GM12878 (cell line): ENCODE measurements around the gene FOXD3. TPM values are rescaled to one million over a fixed set of nuclear protein-coding genes. Genes with fewer than 3 reads are reported as not detected.

Experiments used
- CTCF ChIP-seq, 3 experiments: IDR thresholded peaks in 2 of 3; conservative IDR thresholded peaks in 1 of 3; 2 replicates each; pipeline ENCODE4 v1.5.1; 2011; ENCODE audit warnings: low read depth in 3 of 3, low read length in 3 of 3, mild to moderate bottlenecking in 3 of 3, control low read depth in 2 of 3, moderate library complexity in 2 of 3, inconsistent platforms in 1 of 3, mixed read lengths in 1 of 3; ENCODE audit not compliant: control insufficient read depth in 2 of 3, insufficient read depth in 1 of 3; ENCODE audit errors: extremely low read depth in 1 of 3
- ZNF207 ChIP-seq: fragments of 450-650 bp; IDR thresholded peaks from 2 replicates; pipeline ENCODE4 v1.6.1; 2014; ENCODE audit warnings: antibody characterized with exemption, mild to moderate bottlenecking, borderline replicate concordance
- microRNA-seq: library from miRNA; unstranded; fragments of <30 nt; microRNA quantifications from one replicate; pipeline ENCODE4, GENCODE V29; 2018
- polyA plus RNA-seq, 11 experiments: library from polyadenylated mRNA; depleted of rRNA in 4 of 11; unstranded in 6 of 11; stranded (reverse) in 5 of 11; fragments of >200 nt; fragmentation: Nextera tagmentation in 4 of 11; fragmentation: Illumina TruSeq in 1 of 11; extraction: Ambion mirVana in 4 of 11; extraction: Trizol in 1 of 11; gene quantifications; 1 replicate in 1 of 11; 2 replicates in 10 of 11; pipeline versions ENCODE4 v1.2.1 to v1.2.3, GENCODE V29; 2011 to 2016; ENCODE audit warnings: inconsistent platforms in 2 of 11, missing spikeins in 2 of 11, low read depth in 1 of 11
- small RNA-seq: library from RNA; depleted of rRNA; stranded (forward); fragments of <200 nt; gene quantifications from one replicate; pipeline ENCODE3, GENCODE V24; 2014
- total RNA-seq, 4 experiments: library from RNA; depleted of rRNA in 3 of 4; stranded (reverse); fragments of >200 nt in 3 of 4; fragmentation: Illumina TruSeq in 1 of 4; extraction: Trizol in 1 of 4; gene quantifications; 2 replicates each; pipeline versions ENCODE4 v1.2.1 to v1.2.3, GENCODE V29; 2013 to 2021

Gene FOXD3
- total and polyA plus RNA-seq, 10 of the 15 experiments (the other 5 are each of a cell fraction or from before 2014, with no cell fraction given) = not detected

- TF ChIP-seq ZNF207 (no peak), CTCF (IDR thresholded peaks at IDR 0.05 in 2 of 3, conservative IDR thresholded peaks at IDR 0.05 in 1 of 3; ENCODE audit: control insufficient read depth in 2 of 3, extremely low read depth in 1 of 3, insufficient read depth in 1 of 3, low read depth in 3 of 3, low read length in 3 of 3) (no peak)
- TF ChIP-seq, all 136 proteins: peak for 0
These were observed 45.8 kb downstream of the FOXD3 start (continued) for GRCh38 chr1:63368131-63368530.

Small RNA genes lying within 50 kb of the gene (microRNA-seq; reads per million reads assigned to microRNA genes)
- not detected for gene MIR6068

Small RNA genes lying within 50 kb of the gene (small RNA-seq; reads per million reads assigned to genes)
- gene MIR6068 = not detected
- gene RF00019 = not detected

Other genes starting within 250 kb of the FOXD3 start
- gene ALG6, start 45.1 kb downstream of the FOXD3 start, total RNA-seq (2014; rRNA removed) = 17.1 and 29.3 TPM in 2 replicates
- 16.8 and 17.1 TPM in 2 replicates for gene ALG6, start 45.1 kb downstream of the FOXD3 start, total RNA-seq (2014; rRNA removed; fragmentation: Illumina TruSeq; extraction: Trizol)
- gene ALG6, start 45.1 kb downstream of the FOXD3 start, total RNA-seq (2021) = 12.2 and 13.8 TPM in 2 replicates
- 24.1 and 39.6 TPM in 2 replicates for gene ALG6, start 45.1 kb downstream of the FOXD3 start, polyA plus RNA-seq (2011; rRNA removed)
- 17.0 and 20.6 TPM in 2 replicates for gene ALG6, start 45.1 kb downstream of the FOXD3 start, polyA plus RNA-seq (2014; fragmentation: Illumina TruSeq; extraction: Trizol)
- 10 to 100 TPM; 13.8 to 20.2 TPM for gene ALG6, start 45.1 kb downstream of the FOXD3 start, polyA plus RNA-seq (2014; fragmentation: Nextera tagmentation; extraction: Ambion mirVana)
- 12.4 and 15.2 TPM in 2 replicates for gene ALG6, start 45.1 kb downstream of the FOXD3 start, polyA plus RNA-seq (2014; rRNA removed)
- 10 to 100 TPM; 25.2 to 28.5 TPM for gene ALG6, start 45.1 kb downstream of the FOXD3 start, polyA plus RNA-seq (2016; fragmentation: Nextera tagmentation; extraction: Ambion mirVana)
- 53.3 and 64.7 TPM in 2 replicates for gene ITGB3BP, start 200.7 kb downstream of the FOXD3 start, total RNA-seq (2014; rRNA removed)
- 61.4 and 63.2 TPM in 2 replicates for gene ITGB3BP, start 200.7 kb downstream of the FOXD3 start, total RNA-seq (2014; rRNA removed; fragmentation: Illumina TruSeq; extraction: Trizol)
- gene ITGB3BP, start 200.7 kb downstream of the FOXD3 start, total RNA-seq (2021) = 38.9 and 39.2 TPM in 2 replicates
- 66.2 and 112 TPM in 2 replicates for gene ITGB3BP, start 200.7 kb downstream of the FOXD3 start, polyA plus RNA-seq (2011; rRNA removed)
- gene ITGB3BP, start 200.7 kb downstream of the FOXD3 start, polyA plus RNA-seq (2014; fragmentation: Illumina TruSeq; extraction: Trizol) = 84.4 and 105 TPM in 2 replicates
- gene ITGB3BP, start 200.7 kb downstream of the FOXD3 start, polyA plus RNA-seq (2014; fragmentation: Nextera tagmentation; extraction: Ambion mirVana) = 10 to 100 TPM; 82.4 to 86.2 TPM
- 27.5 and 39.2 TPM in 2 replicates for gene ITGB3BP, start 200.7 kb downstream of the FOXD3 start, polyA plus RNA-seq (2014; rRNA removed)
- 10 to 100 TPM; 57.6 to 62.3 TPM for gene ITGB3BP, start 200.7 kb downstream of the FOXD3 start, polyA plus RNA-seq (2016; fragmentation: Nextera tagmentation; extraction: Ambion mirVana)
- 5.4 and 7.0 TPM in 2 replicates for gene EFCAB7, start 201.0 kb downstream of the FOXD3 start, total RNA-seq (2014; rRNA removed)
- 8.1 and 9.2 TPM in 2 replicates for gene EFCAB7, start 201.0 kb downstream of the FOXD3 start, total RNA-seq (2014; rRNA removed; fragmentation: Illumina TruSeq; extraction: Trizol)
- 3.7 and 5.7 TPM in 2 replicates for gene EFCAB7, start 201.0 kb downstream of the FOXD3 start, total RNA-seq (2021)
- 5.2 and 9.7 TPM in 2 replicates for gene EFCAB7, start 201.0 kb downstream of the FOXD3 start, polyA plus RNA-seq (2011; rRNA removed)
- gene EFCAB7, start 201.0 kb downstream of the FOXD3 start, polyA plus RNA-seq (2014; fragmentation: Illumina TruSeq; extraction: Trizol) = 9.8 and 10.5 TPM in 2 replicates
- 1 to 10 TPM; 5.1 to 5.7 TPM for gene EFCAB7, start 201.0 kb downstream of the FOXD3 start, polyA plus RNA-seq (2014; fragmentation: Nextera tagmentation; extraction: Ambion mirVana)
- 3.6 and 4.4 TPM in 2 replicates for gene EFCAB7, start 201.0 kb downstream of the FOXD3 start, polyA plus RNA-seq (2014; rRNA removed)
- 1 to 10 TPM; 7.2 to 7.5 TPM for gene EFCAB7, start 201.0 kb downstream of the FOXD3 start, polyA plus RNA-seq (2016; fragmentation: Nextera tagmentation; extraction: Ambion mirVana)